H7 (cell line): ENCODE results near the gene PCK1. TPM values are rescaled to one million over a fixed set of nuclear protein-coding genes. Genes with fewer than 3 reads are reported as not detected.

Source experiments
- DNase-seq: peaks from one replicate; pipeline ENCODE4 v3.0.0; 2012
- H3K27me3 ChIP-seq: 2 replicates; pipeline ENCODE4 v1.6.0; 2011; ENCODE audit warnings: mild to moderate bottlenecking, low read length; ENCODE audit not compliant: control insufficient read depth, insufficient read depth
- H3K36me3 ChIP-seq: replicated peaks from 2 replicates; pipeline ENCODE4 v1.5.1; 2011; ENCODE audit warnings: low read length; ENCODE audit not compliant: control insufficient read depth, insufficient read depth
- H3K4me3 ChIP-seq: 2 replicates; pipeline ENCODE4 v1.5.1; 2011; ENCODE audit warnings: low read depth, mild to moderate bottlenecking, control low read depth, low read length, moderate library complexity; ENCODE audit not compliant: insufficient read depth
- total RNA-seq: library from RNA; depleted of rRNA; stranded (reverse); fragments of >200 nt; shearing (Covaris generic); gene quantifications from 2 replicates; pipeline ENCODE4 v1.2.3, GENCODE V29; 2014

Gene PCK1
- total RNA-seq, 1 experiment from 2014 or later: not detected

DNA sequence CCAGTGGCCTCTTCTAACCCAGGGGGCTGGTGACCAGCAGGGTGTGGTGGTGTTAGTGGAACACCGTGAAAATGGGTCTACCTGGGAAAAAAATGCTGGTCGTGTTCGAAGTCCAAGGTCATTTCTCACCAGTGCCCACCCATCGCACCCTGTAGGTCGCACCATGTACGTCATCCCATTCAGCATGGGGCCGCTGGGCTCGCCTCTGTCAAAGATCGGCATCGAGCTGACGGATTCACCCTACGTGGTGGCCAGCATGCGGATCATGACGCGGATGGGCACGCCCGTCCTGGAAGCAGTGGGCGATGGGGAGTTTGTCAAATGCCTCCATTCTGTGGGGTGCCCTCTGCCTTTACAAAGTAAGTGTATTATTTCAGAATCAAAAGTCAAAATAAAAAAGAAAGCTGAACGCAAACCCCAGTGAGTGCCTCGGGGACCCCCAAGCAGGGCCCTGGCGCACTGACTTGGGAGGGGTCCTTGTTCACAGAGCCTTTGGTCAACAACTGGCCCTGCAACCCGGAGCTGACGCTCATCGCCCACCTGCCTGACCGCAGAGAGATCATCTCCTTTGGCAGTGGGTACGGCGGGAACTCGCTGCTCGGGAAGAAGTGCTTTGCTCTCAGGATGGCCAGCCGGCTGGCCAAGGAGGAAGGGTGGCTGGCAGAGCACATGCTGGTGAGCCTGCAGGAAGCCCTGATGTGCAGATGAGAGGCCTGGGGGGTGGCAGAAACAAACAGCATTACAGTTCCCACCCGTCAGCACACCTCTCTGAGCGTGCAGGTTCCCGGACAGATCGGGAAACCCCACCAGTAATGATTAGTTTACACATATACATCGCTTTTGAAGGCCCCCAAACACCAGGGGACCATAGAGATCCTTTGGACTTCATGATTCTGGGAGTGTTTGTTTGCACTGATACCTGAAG lies 1.9 kb downstream of the PCK1 start:
- Histone ChIP-seq H3K4me3 (no peak overlapping the region), H3K36me3 (no peaks in the 10 kb centered on the region), H3K27me3 (no peaks in the 10 kb centered on the region)
- no peak for DNase-seq

GRCh38 chr20:57563522-57563921 lies 2.6 kb downstream of the PCK1 start:
- H3K36me3 ChIP-seq: no peaks in the 10 kb centered on the region
- no peak overlapping the region for H3K4me3 ChIP-seq
- no peak for DNase-seq
- no peaks in the 10 kb centered on the region for H3K27me3 ChIP-seq

GRCh38 chr20:57564180-57564802 lies 3.4 kb downstream of the PCK1 start:
- DNase-seq: no peak
- Histone ChIP-seq H3K4me3 (no peak overlapping the region), H3K27me3 (no peaks in the 10 kb centered on the region), H3K36me3 (no peaks in the 10 kb centered on the region)

GRCh38 chr20:57564951-57565642 lies 4.2 kb downstream of the PCK1 start:
- Histone ChIP-seq H3K36me3 (no peaks in the 10 kb centered on the region), H3K4me3 (no peak overlapping the region), H3K27me3 (no peaks in the 10 kb centered on the region)
- DNase-seq: no peak

DNA sequence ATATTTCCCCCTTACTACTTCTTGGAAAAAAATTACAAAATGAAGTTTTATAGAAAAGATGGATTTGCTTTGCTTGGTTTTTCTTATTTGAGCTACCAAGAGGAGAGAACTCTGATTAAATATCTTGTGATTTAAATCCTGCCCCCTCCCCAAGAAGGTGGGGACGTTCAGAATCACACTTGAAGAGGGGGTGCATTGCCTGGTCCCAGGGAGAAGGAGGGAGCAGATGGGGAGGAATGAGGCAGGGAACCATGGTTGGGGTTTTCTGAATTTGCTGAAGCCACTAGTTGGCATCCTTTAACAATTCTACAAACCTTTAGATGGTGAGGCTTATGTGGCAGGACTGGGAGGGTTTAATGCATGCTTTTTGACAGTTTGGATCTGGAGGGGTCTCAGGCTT lies 5.5 kb downstream of the PCK1 start:
- peak; percentile 14 for DNase-seq
- Histone ChIP-seq H3K4me3 (no peak overlapping the region), H3K36me3 (no peaks in the 10 kb centered on the region), H3K27me3 (no peaks in the 10 kb centered on the region)

- H3K4me3 ChIP-seq: no peak overlapping the region
- DNase-seq: no peak
- no peaks in the 10 kb centered on the region for H3K27me3 ChIP-seq
- H3K36me3 ChIP-seq: no peaks in the 10 kb centered on the region
Measured at GRCh38 chr20:57566803-57567459, 6.0 kb downstream of the PCK1 start.

- Histone ChIP-seq H3K4me3 (no peak overlapping the region), H3K27me3 (no peaks in the 10 kb centered on the region; the same call in 1 of the 2 replicates), H3K36me3 (no peaks in the 10 kb centered on the region)
- peak; percentile 17 for DNase-seq
Measured at GRCh38 chr20:57567471-57568079, 6.7 kb downstream of the PCK1 start.

- DNase-seq: peak; percentile 23
- H3K4me3 ChIP-seq: no peak overlapping the region
- no peaks in the 10 kb centered on the region for H3K36me3 ChIP-seq
- no peaks in the 10 kb centered on the region; the same call in 1 of the 2 replicates for H3K27me3 ChIP-seq
Measured at GRCh38 chr20:57568088-57568896, 7.4 kb downstream of the PCK1 start.

GRCh38 chr20:57568960-57569359 lies 8.1 kb downstream of the PCK1 start:
- DNase-seq: no peak
- Histone ChIP-seq H3K27me3 (no peaks in the 10 kb centered on the region; the same call in 1 of the 2 replicates), H3K4me3 (no peak overlapping the region), H3K36me3 (no peaks in the 10 kb centered on the region)

GRCh38 chr20:57570145-57570850 lies 9.4 kb downstream of the PCK1 start:
- Histone ChIP-seq H3K4me3 (no peak overlapping the region), H3K36me3 (no peaks in the 10 kb centered on the region), H3K27me3 (no peaks in the 10 kb centered on the region; the same call in 1 of the 2 replicates)
- DNase-seq: no peak

DNA sequence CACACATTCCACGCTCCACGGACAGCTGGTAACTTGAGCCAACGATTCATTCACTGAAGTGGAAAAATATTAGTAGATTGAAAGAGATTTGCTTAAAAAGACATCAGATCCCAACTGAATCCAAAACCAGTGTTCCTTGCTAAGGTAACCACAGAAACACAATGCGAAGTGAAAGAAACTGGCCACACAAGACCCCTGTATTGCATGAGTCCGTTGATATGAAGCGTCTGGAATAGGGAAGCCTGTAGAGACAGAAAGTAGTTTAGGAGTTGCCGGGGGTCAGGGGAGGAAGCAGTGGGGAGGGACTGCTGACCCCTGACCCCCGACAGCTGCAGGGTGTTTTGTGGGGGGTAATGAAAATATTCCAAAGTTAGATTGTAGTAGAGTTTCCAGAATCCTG lies 10.0 kb downstream of the PCK1 start:
- no peak for DNase-seq
- Histone ChIP-seq H3K36me3 (no peaks in the 10 kb centered on the region), H3K27me3 (no peaks in the 10 kb centered on the region; the same call in 1 of the 2 replicates), H3K4me3 (no peak overlapping the region)

DNA sequence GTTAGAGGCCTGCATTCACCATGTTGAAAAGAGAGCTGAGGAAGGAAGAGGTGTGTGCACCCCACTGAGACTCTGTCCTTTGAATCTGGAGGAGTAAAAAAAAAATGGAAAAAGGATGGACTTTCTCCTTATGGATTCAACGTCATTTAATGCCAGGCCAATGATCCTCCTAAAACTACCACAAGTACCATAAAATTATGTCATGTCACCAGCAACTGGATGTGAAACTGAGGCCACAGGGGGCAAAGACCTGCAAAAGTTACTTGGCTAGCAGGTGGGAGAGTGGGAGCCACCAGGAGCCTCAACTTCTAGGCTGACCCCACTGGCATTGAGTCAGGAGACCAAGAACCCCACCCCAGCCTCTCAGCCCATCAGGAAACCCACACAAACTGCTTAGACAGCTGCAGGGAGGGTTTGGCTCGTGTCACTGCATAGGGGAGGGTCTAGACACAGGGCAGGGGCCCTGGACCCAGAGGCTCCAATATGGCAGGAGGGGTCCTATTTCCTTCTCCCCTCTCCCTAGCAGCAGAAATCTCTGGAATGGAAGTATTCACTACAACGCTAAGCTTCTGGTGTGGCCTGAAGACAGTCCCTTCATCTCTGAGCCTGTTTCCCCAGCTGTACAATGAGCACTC lies 11.0 kb downstream of the PCK1 start:
- no peaks in the 10 kb centered on the region; the same call in 1 of the 2 replicates for H3K27me3 ChIP-seq
- H3K4me3 ChIP-seq: no peak overlapping the region
- no peaks in the 10 kb centered on the region for H3K36me3 ChIP-seq
- no peak for DNase-seq
